ENCODE measurements around the gene SAMD14.

DNA sequence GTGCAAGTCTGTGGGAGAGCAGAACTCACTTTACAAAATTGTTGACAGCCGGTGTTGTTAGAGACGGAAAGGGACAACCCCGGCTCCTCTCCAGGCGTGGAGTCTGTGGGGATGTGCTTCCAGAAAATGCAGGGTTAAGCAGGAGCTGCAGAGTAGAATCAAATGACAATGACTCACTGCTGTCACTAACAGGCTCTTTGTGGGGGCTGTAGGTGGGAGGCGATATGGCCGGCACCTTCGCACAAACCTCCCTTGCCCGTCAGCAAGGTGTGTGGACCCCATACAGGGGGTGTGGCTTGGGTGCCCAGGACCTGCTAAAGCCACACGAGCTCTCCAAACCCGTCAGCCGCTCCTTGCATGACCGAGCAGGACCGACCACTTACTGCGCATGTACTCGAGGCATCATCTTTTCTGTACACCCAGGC lies 29.0 kb downstream of the SAMD14 start:
- TF ChIP-seq TAF1 (IDR thresholded peaks at IDR 0.05; ENCODE audit: low read depth, low read length) = no peak
- TF ChIP-seq POLR2A (IDR thresholded peaks at IDR 0.05; ENCODE audit: low read depth, low read length) = no peak
- TF ChIP-seq PAX5 (IDR thresholded peaks at IDR 0.05; ENCODE audit: insufficient read depth, low read length, severe bottlenecking) = no peak

Data from GM12891 (cell line).